Measurements from ENCODE around the gene SOS1. TPM values are rescaled to one million over a fixed set of nuclear protein-coding genes. Genes with fewer than 3 reads are reported as not detected.

SOS1 gene
- total RNA-seq, 1 experiment from 2014 or later, result 28.4 TPM

GRCh38 chr2:39128919-39129391, 8.1 kb upstream of the SOS1 start:
- CTCF ChIA-PET, result no interaction called here
- TF ChIP-seq ZNF121 (CRISPR knock-in tag; IDR thresholded peaks at IDR 0.05) (no peak), ESRRA (CRISPR knock-in tag; IDR thresholded peaks at IDR 0.05; ENCODE audit: borderline replicate concordance) (no peak), NFYB (CRISPR knock-in tag; conservative IDR thresholded peaks at IDR 0.05; ENCODE audit: low read depth) (no peak), ELF4 (CRISPR knock-in tag; IDR thresholded peaks at IDR 0.05; ENCODE audit: low read depth) (no peak), JAZF1 (CRISPR knock-in tag; IDR thresholded peaks at IDR 0.05) (no peak), ZNF416 (CRISPR knock-in tag; IDR thresholded peaks at IDR 0.05) (no peak), TP53 (CRISPR knock-in tag; IDR thresholded peaks at IDR 0.05) (no peak), USF2 (CRISPR knock-in tag; IDR thresholded peaks at IDR 0.05) (no peak), FOXJ3 (CRISPR knock-in tag; IDR thresholded peaks at IDR 0.05; ENCODE audit: borderline replicate concordance) (no peak), AFF4 (CRISPR knock-in tag; IDR thresholded peaks at IDR 0.05; ENCODE audit: borderline replicate concordance) (no peak), ZBTB21 (CRISPR knock-in tag; IDR thresholded peaks at IDR 0.05; ENCODE audit: borderline replicate concordance) (no peak), EMX1 (CRISPR knock-in tag; IDR thresholded peaks at IDR 0.05) (no peak), ZNF425 (CRISPR knock-in tag; conservative IDR thresholded peaks at IDR 0.05) (no peak), TEAD1 (CRISPR knock-in tag; IDR thresholded peaks at IDR 0.05) (no peak), SOX15 (CRISPR knock-in tag; IDR thresholded peaks at IDR 0.05) (no peak), HMGXB4 (CRISPR knock-in tag; IDR thresholded peaks at IDR 0.05) (no peak), NR2C2 (CRISPR knock-in tag; IDR thresholded peaks at IDR 0.05) (no peak)
- DNase-seq (ENCODE audit: low spot score) (no peak), ATAC-seq (no peak)
- no peak overlapping the region for H3K4me3 Mint-ChIP-seq
- H3K27ac Mint-ChIP-seq, result no peak overlapping the region
- H3K27me3 Mint-ChIP-seq (ENCODE audit: low read depth), result no peaks in the 10 kb centered on the region
- H3K9me3 Mint-ChIP-seq, result no peaks in the 10 kb centered on the region
- H3K36me3 Mint-ChIP-seq, result no peaks in the 10 kb centered on the region
- POLR2A ChIA-PET, result interaction anchor here (0.7 kb wide), 1 partner anchor 8 kb away, joined by 3 read pairs; no protein-coding TSS in a partner anchor
- peaks cover 10% of the 10 kb centered on the region for H3K4me1 Mint-ChIP-seq

GRCh38 chr2:39127973-39128372, 7.1 kb upstream of the SOS1 start:
- ATAC-seq (no peak), DNase-seq (ENCODE audit: low spot score) (no peak)
- POLR2A ChIA-PET, result interaction anchor here (0.7 kb wide), 1 partner anchor 9 kb away, joined by 3 read pairs; no protein-coding TSS in a partner anchor
- no peaks in the 10 kb centered on the region for H3K36me3 Mint-ChIP-seq
- no peaks in the 10 kb centered on the region for H3K9me3 Mint-ChIP-seq
- H3K4me1 Mint-ChIP-seq, result peaks cover 17% of the 10 kb centered on the region
- H3K4me3 Mint-ChIP-seq, result no peak overlapping the region
- H3K27me3 Mint-ChIP-seq (ENCODE audit: low read depth), result no peaks in the 10 kb centered on the region
- H3K27ac Mint-ChIP-seq, result no peak overlapping the region
- CTCF ChIA-PET, result no interaction called here
- TF ChIP-seq ATF2 (CRISPR knock-in tag; IDR thresholded peaks at IDR 0.05; ENCODE audit: borderline replicate concordance, low read depth), result no peak
- no peak for TF ChIP-seq ZNF317 (CRISPR knock-in tag; IDR thresholded peaks at IDR 0.05; ENCODE audit: borderline replicate concordance, low read depth)
- TF ChIP-seq ZNF416 (CRISPR knock-in tag; IDR thresholded peaks at IDR 0.05), result no peak
- TF ChIP-seq RELA (CRISPR knock-in tag; IDR thresholded peaks at IDR 0.05; ENCODE audit: borderline replicate concordance), result no peak
- TF ChIP-seq FOXK1 (CRISPR knock-in tag; IDR thresholded peaks at IDR 0.05), result no peak
- no peak for TF ChIP-seq NR2C2 (CRISPR knock-in tag; IDR thresholded peaks at IDR 0.05)
- no peak for TF ChIP-seq TEAD1 (CRISPR knock-in tag; IDR thresholded peaks at IDR 0.05)
- no peak for TF ChIP-seq SMAD4 (CRISPR knock-in tag; IDR thresholded peaks at IDR 0.05)
- no peak for TF ChIP-seq CREM (CRISPR knock-in tag; IDR thresholded peaks at IDR 0.05)

All from WTC11 (cell line).